HG03025 (cell line): ENCODE data around the gene ZNF469.

Experiments used
- ATAC-seq: cut with Tn5 transposase; IDR thresholded peaks from one replicate; pipeline ENCODE4 v1.9.1; 2021; ENCODE audit warnings: mild to moderate bottlenecking, moderate library complexity; ENCODE audit not compliant: unreplicated experiment, low FRiP score

ZNF469 gene

DNA sequence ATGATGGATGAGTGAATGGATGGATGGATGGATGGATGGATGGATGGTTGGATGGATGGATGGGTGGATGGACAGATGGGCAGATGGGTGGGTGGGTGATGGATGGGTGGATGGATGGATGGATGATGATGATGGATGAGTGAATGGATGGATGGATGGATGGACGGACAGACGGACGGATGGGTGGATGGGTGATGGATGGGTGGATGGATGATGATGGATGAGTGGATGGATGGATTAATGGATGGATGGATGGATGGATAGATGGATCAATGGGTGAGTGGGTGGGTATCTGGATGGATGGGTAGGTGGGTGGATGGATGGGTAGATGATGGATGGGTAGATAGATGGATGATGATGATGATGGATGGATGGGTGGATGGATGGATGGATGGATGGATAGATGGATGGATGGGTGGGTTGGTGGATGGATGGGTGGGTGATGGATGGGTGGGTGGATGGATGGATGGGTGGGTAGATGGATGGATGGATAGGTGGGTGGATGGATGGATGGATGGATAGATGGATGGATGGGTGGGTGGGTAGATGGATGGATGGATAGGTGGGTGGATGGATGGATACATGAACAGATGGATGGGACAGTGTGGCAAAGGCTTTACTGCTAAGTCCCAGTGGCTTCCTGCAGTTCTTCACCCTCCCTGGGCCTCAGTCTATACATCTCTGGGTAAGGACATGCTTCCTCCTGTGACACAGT is 40.1 kb downstream of the ZNF469 start:
- no peak for ATAC-seq

DNA sequence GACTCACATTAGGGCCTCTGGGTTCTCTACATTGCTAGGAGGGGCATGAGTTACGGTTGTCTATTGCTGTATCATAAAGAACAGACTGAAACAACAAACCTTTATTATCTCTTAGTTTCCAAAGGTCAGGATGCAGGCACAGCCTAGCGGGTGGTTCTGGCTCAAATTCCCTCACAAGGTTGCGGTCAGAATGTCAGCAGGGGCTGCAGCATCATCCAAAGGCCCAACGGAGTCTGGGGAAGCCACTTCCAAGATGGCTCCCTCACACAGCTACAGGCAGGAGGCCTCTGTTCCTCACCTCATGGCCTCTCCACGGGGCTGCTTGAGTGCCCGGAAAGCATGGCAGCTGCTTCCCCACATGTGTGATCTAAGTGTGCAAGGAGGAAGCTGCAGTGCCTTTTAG is 40.7 kb downstream of the ZNF469 start:
- no peak for ATAC-seq

DNA sequence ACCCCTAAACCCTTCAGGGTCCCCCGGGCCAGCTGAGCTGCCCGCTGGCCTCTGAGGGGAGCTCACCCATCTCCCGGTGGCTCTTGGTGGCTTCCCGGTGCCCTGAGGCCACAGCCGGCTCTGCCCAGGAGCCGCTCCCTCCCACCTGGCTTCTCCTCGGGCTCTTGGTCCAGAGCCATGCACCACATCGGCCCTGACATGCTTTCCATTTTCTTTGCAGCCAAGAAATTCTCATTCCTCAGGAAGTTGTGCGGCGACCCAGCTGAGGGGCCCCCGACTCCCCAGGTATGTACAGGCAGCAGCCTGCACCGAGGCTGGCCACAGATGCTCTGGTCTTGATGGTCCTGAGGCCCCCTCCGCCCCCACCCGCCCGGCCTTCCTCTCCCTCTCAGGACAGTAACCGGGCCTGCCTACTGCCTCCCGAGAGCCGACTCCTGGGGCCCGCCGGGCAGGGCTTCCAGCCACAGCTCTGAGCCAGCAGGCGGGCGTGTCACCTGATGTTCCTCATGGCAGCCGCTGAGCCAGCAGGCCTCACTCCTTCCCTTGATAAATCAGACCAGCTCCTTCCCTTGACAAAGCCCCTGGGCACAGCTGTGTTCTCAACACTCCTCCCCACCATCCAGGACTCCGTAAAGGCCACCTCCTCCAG is 42.0 kb downstream of the ZNF469 start:
- ATAC-seq: no peak

DNA sequence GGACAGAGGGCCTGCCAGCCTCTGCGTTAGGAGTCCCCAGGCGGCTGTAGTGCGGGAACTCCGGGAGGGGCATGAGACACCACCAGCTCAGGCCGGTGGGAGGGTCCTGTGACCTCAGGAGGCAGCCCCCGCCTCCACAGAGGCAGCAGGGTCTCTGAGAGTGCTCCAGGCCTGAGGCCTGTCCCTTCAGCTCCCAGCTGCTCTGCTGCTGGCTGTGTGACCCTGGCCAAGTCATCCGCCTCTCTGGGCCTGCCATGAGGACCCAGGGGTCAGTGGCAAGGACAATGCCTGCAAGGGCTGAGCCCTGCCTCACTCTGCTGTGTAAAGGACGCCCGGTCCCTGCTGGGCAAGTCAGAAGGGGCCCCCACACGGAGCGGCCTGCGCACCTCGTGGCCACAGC is 43.3 kb downstream of the ZNF469 start:
- no peak for ATAC-seq

DNA sequence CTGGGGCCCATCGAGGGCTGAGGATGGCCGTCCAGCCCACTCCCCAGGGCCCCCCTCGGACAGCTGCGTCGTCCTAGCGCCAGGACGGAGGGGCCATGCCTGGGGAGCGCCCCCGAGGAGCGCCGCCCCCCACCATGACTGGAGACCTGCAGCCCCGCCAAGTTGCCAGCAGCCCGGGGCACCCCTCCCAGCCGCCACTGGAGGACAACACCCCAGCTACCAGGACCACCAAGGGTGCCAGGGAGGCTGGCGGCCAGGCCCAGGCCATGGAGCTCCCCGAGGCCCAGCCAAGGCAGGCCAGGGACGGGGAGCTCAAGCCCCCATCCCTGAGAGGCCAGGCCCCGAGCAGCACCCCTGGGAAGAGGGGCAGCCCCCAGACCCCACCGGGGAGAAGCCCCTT is 44.6 kb downstream of the ZNF469 start:
- no peak for ATAC-seq

DNA sequence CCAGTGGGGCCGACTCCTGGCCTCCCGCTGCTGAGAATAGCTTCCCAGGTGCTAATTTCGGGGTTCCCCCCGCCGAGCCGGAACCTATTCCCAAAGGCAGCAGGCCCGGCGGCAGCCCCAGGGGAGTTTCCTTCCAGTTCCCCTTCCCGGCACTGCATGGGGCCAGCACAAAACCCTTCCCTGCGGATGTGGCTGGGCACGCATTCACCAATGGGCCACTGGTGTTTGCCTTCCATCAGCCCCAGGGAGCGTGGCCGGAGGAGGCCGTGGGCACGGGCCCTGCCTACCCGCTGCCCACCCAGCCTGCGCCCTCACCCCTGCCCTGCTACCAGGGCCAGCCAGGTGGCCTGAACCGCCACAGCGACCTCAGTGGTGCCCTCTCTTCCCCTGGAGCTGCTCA is 45.4 kb downstream of the ZNF469 start:
- no peak for ATAC-seq

DNA sequence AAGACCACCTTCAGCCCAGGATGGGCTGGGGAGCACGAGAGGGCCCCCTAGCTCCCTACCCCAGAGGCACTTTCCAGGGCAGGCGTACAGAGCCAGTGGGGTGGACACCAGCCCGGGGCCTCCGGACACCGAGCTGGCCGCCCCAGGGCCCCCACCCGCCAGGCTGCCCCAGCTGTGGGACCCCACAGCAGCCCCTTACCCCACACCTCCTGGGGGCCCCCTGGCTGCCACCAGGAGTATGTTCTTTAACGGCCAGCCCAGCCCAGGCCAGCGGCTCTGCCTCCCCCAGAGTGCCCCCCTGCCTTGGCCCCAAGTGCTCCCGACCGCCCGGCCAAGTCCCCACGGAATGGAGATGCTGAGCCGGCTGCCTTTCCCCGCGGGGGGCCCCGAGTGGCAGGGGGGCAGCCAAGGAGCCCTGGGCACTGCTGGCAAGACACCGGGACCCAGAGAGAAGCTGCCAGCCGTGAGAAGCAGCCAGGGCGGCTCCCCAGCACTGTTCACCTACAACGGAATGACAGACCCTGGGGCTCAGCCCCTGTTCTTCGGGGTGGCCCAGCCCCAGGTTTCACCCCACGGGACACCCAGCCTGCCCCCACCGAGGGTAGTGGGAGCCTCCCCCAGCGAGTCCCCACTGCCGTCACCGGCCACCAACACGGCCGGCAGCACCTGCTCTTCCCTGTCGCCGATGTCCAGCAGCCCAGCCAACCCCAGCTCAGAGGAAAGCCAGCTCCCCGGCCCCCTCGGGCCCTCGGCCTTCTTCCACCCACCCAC is 46.0 kb downstream of the ZNF469 start:
- no peak for ATAC-seq

DNA sequence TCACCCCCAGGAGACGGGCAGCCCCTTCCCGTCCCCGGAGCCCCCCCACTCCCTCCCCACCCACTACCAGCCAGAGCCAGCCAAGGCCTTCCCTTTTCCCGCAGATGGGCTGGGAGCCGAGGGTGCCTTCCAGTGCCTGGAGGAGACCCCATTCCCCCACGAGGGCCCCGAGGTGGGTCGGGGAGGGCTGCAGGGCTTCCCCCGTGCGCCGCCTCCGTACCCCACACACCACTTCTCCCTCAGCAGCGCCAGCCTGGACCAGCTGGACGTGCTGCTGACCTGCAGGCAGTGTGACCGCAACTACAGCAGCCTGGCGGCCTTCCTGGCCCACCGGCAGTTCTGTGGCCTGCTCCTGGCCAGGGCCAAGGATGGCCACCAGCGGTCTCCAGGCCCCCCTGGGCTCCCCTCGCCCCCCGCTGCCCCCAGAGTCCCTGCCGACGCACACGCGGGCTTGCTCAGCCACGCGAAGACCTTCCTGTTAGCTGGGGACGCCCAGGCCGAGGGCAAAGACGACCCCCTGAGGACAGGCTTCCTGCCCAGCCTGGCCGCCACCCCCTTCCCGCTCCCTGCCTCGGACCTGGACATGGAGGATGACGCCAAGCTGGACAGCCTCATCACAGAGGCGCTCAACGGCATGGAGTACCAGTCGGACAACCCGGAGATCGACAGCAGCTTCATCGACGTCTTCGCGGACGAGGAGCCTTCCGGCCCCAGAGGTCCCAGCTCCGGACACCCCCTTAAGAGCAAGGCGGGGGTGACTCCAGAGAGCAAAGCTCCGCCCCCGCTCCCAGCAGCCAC is 46.8 kb downstream of the ZNF469 start:
- no peak for ATAC-seq

DNA sequence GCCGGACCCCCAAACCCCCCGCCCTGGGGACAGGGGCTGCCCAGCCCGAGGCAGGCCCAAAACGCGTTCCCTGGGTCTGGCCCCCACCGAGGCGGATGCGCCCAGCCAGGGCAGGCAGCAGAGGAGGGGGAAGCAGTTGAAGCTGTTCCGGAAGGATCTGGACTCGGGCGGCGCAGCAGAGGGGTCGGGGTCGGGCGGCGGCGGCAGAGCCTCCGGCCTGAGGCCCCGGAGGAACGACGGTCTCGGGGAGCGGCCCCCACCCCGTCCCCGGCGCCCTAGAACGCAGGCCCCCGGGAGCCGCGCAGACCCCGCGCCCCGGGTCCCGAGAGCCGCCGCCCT is 47.4 kb downstream of the ZNF469 start:
- no peak for ATAC-seq

DNA sequence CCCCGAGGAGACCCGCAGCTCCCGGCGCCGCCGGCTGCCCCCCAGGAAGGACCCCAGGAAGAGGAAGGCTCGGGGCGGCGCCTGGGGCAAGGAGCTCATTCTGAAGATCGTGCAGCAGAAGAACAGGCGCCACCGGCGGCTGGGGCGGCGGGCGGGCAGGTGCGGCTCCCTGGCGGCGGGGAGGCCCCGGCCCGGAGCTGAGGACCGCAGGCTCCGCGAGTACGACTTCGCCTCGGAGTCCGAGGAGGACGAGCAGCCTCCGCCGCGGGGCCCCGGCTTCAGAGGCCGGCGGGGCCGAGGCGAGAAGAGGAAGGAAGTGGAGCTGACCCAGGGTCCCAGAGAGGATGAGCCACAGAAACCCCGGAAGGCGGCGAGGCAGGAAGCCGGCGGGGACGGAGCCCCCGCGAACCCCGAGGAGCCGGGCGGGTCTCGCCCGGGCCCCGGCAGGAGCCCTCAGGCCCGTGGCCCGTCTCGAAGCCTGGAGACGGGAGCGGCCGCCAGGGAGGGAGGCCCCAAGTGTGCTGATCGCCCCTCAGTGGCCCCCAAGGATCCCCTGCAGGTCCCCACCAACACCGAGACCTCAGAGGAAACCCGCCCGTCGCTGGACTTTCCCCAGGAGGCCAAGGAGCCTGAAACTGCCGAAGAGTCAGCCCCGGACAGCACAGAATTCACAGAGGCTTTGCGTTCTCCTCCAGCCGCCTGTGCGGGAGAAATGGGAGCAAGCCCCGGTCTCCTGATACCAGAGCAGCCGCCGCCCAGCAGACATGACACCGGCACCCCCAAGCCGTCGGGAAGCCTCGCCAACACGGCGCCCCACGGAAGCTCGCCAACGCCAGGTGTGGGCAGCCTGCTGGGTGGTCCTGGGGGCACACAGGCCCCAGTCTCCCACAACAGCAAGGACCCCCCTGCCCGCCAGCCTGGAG is 48.0 kb downstream of the ZNF469 start:
- ATAC-seq: no peak

DNA sequence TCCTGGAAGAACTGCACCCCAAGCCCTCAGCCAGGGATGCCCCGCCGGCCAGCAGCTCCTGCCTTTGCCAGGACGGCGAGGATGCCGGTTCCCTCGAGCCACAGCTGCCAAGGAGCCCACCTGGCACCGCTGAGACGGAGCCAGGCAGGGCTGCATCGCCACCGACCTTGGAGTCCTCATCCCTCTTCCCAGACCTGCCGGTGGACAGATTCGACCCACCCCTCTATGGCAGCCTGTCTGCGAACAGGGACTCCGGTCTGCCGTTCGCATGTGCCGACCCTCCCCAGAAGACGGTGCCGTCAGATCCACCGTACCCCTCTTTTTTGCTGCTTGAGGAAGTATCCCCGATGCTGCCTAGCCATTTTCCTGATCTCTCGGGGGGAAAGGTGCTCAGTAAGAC is 48.9 kb downstream of the ZNF469 start:
- no peak for ATAC-seq

DNA sequence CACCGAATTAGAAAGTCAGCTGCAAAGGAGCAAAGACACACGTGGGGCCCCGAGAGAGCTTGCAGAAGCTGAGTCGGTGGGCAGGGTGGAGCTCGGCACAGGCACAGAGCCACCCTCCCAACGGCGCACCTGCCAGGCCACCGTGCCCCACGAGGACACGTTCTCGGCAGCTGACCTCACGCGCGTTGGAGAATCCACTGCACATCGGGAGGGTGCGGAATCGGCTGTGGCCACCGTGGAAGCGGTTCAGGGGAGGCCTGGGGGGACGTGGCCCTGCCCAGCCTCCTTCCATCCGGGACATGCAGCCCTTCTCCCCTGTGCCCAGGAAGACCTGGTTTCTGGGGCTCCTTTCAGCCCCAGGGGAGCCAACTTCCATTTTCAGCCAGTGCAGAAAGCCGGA is 49.4 kb downstream of the ZNF469 start:
- no peak for ATAC-seq
